Hindlimb muscle (tissue), 1 donor: ENCODE measurements around the gene AFAP1. TPM values are rescaled to one million over a fixed set of nuclear protein-coding genes. Genes with fewer than 3 reads are reported as not detected.

ENCODE experiments used
- DNase-seq: peaks from one replicate; pipeline ENCODE4 v3.0.0-alpha.2; 2013
- polyA plus RNA-seq: library from polyadenylated mRNA; unstranded; fragments of 120-200 nt; gene quantifications from one replicate; pipeline ENCODE4 v1.2.1, GENCODE V29; 2013; ENCODE audit not compliant: insufficient read length

AFAP1 gene
- polyA plus RNA-seq, 1 donor: 38.3 TPM

- DNase-seq: no peak
Observed at GRCh38 chr4:7781993-7782392, 157.7 kb downstream of the AFAP1 start.

GRCh38 chr4:7781366-7781765 lies 158.3 kb downstream of the AFAP1 start:
- no peak for DNase-seq

GRCh38 chr4:7780751-7781348 lies 158.8 kb downstream of the AFAP1 start:
- no peak for DNase-seq

- DNase-seq: peak; percentile 65
Observed at GRCh38 chr4:7779432-7779768, 160.3 kb downstream of the AFAP1 start.

GRCh38 chr4:7778510-7779431 lies 160.9 kb downstream of the AFAP1 start:
- DNase-seq: no peak

GRCh38 chr4:7777871-7778509 lies 161.7 kb downstream of the AFAP1 start:
- no peak for DNase-seq

- DNase-seq: no peak
Observed at GRCh38 chr4:7777017-7777710, 162.5 kb downstream of the AFAP1 start.

- no peak for DNase-seq
Observed at GRCh38 chr4:7775396-7775795, 164.3 kb downstream of the AFAP1 start.

- DNase-seq: no peak
Observed at GRCh38 chr4:7774301-7775294, 165.1 kb downstream of the AFAP1 start.

GRCh38 chr4:7773401-7774180 lies 166.1 kb downstream of the AFAP1 start:
- no peak for DNase-seq

GRCh38 chr4:7772711-7773385 lies 166.8 kb downstream of the AFAP1 start:
- DNase-seq: no peak

- DNase-seq: no peak
Observed at GRCh38 chr4:7771541-7772507, 167.8 kb downstream of the AFAP1 start.

- no peak for DNase-seq
Observed at GRCh38 chr4:7771056-7771455, 168.6 kb downstream of the AFAP1 start.

- no peak for DNase-seq
Observed at GRCh38 chr4:7770224-7771050, 169.2 kb downstream of the AFAP1 start.

- no peak for DNase-seq
Observed at GRCh38 chr4:7769396-7770223, 170.1 kb downstream of the AFAP1 start.

GRCh38 chr4:7768736-7769135 lies 170.9 kb downstream of the AFAP1 start:
- DNase-seq: no peak

- DNase-seq: no peak
Observed at GRCh38 chr4:7767966-7768365, 171.7 kb downstream of the AFAP1 start.
